Testis (tissue), 3 donors: ENCODE results near the gene NBEA. TPM values are rescaled to one million over a fixed set of nuclear protein-coding genes. Genes with fewer than 3 reads are reported as not detected.

Source experiments
- DNase-seq: peaks from one replicate; pipeline ENCODE4 v3.0.0-alpha.2; 2019
- H3K27ac ChIP-seq, 2 donors: fragments of 200-600 bp; sonication (generic); one replicate each; pipeline ENCODE4 v1.5.1; 2019
- H3K27me3 ChIP-seq: fragments of 200-600 bp; sonication (generic); one replicate; pipeline ENCODE4 v1.5.1; 2019
- H3K36me3 ChIP-seq: fragments of 200-600 bp; sonication (generic); one replicate; pipeline ENCODE4 v1.5.1; 2017; ENCODE audit warnings: low read depth; ENCODE audit errors: missing control alignments
- H3K4me1 ChIP-seq: fragments of 200-600 bp; sonication (generic); one replicate; pipeline ENCODE4 v1.5.1; 2019
- H3K4me3 ChIP-seq, 2 donors: fragments of 200-600 bp; sonication (generic); one replicate each; pipeline ENCODE4 v1.5.1; 2017 to 2019
- H3K9me3 ChIP-seq: fragments of 200-600 bp; sonication (generic); one replicate; pipeline ENCODE4 v1.5.1; 2017
- CTCF ChIP-seq, 3 experiments: fragments of 450-650 bp in 2 of 3; fragments of 200-600 bp in 1 of 3; sonication (generic) in 1 of 3; IDR thresholded peaks; one replicate each; pipeline ENCODE4 v1.5.1; 2016 to 2019; ENCODE audit warnings: antibody characterized with exemption in 3 of 3, mild to moderate bottlenecking in 2 of 3, moderate library complexity in 1 of 3
- POLR2A ChIP-seq: fragments of 450-650 bp; IDR thresholded peaks from one replicate; pipeline ENCODE4 v1.6.1; 2017; ENCODE audit warnings: antibody characterized with exemption, mild to moderate bottlenecking, moderate library complexity
- WGBS, 2 donors: methylation state at CpG; one replicate each; pipeline ENCODE4 v1.1.5; 2018; 5-methylcytosine and 5-hydroxymethylcytosine counted together
- intact Hi-C: fragments of 100-400 bp; cut with DNase I; formaldehyde crosslinking; loops from one replicate; pipeline ENCODE4 v1.15.1; 2023; ENCODE audit warnings: low total_unique reads
- polyA plus RNA-seq: library from polyadenylated mRNA; stranded (reverse); fragments of 350-450 nt; fragmentation: Illumina TruSeq; extraction: RNeasy Lipid Tissue Mini Kit (QIAGEN cat#74804); gene quantifications from one replicate; pipeline ENCODE4 v1.2.3, GENCODE V29; 2014; ENCODE audit warnings: low read depth, low replicate concordance; ENCODE audit not compliant: insufficient read depth
- total RNA-seq, 2 donors: library from RNA; depleted of rRNA; stranded (reverse); fragments of >200 nt; gene quantifications; one replicate each; pipeline ENCODE4 v1.2.3, GENCODE V29; 2016

Gene NBEA
- total and polyA plus RNA-seq, 3 donors from 2014 or later = 8.6 to 22.2 (median 18.3) TPM

- Histone ChIP-seq H3K27me3 (no peaks in the 10 kb centered on the region), H3K27ac (no peak overlapping the region), H3K9me3 (no peaks in the 10 kb centered on the region), H3K4me1 (no peaks in the 10 kb centered on the region), H3K4me3 (no peak overlapping the region), H3K36me3 (no peaks in the 10 kb centered on the region)
- 74 to 90% methylated on average over 3 of the region's 3 CpGs for WGBS, 2 donors
- TF ChIP-seq POLR2A (no peak), CTCF (IDR thresholded peaks at IDR 0.05) (no peak)
- no peak for DNase-seq
- intact Hi-C loops = no loop called here
Measured at GRCh38 chr13:35557475-35557874, 615.4 kb downstream of the NBEA start.

- no peaks in the 10 kb centered on the region for H3K4me1 ChIP-seq
- no peak overlapping the region for H3K4me3 ChIP-seq
- TF ChIP-seq POLR2A = no peak
- TF ChIP-seq CTCF (IDR thresholded peaks at IDR 0.05) = no peak
- H3K27ac ChIP-seq = no peak overlapping the region
- H3K27me3 ChIP-seq = no peaks in the 10 kb centered on the region
- H3K36me3 ChIP-seq = no peaks in the 10 kb centered on the region
- intact Hi-C loops = no loop called here
- no peak for DNase-seq
- 87 to 94% methylated on average over 2 of the region's 2 CpGs for WGBS, 2 donors
- H3K9me3 ChIP-seq = no peaks in the 10 kb centered on the region
Measured at GRCh38 chr13:35561540-35561939, 619.5 kb downstream of the NBEA start.

- TF ChIP-seq CTCF (IDR thresholded peaks at IDR 0.05) (no peak), POLR2A (no peak)
- Histone ChIP-seq H3K9me3 (no peaks in the 10 kb centered on the region), H3K27me3 (no peaks in the 10 kb centered on the region), H3K4me3 (no peak overlapping the region), H3K27ac (no peak overlapping the region), H3K4me1 (no peaks in the 10 kb centered on the region), H3K36me3 (no peaks in the 10 kb centered on the region)
- intact Hi-C loops = no loop called here
- 95% methylated on average over 1 of the region's 1 CpG for WGBS, 2 donors
- DNase-seq = no peak
Measured at GRCh38 chr13:35565273-35565672, 623.2 kb downstream of the NBEA start.

- Histone ChIP-seq H3K4me1 (no peaks in the 10 kb centered on the region), H3K27ac (no peak overlapping the region), H3K27me3 (no peaks in the 10 kb centered on the region), H3K36me3 (no peaks in the 10 kb centered on the region), H3K9me3 (no peaks in the 10 kb centered on the region), H3K4me3 (no peak overlapping the region)
- 85 to 89% methylated on average over 2 of the region's 2 CpGs for WGBS, 2 donors
- intact Hi-C loops = no loop called here
- TF ChIP-seq POLR2A (no peak), CTCF (IDR thresholded peaks at IDR 0.05) (no peak)
- DNase-seq = no peak
Measured at GRCh38 chr13:35566340-35566739, 624.3 kb downstream of the NBEA start.

- intact Hi-C loops = no loop called here
- WGBS, 2 donors = 82 to 95% methylated on average over 3 of the region's 3 CpGs
- H3K4me1 ChIP-seq = no peaks in the 10 kb centered on the region
- no peaks in the 10 kb centered on the region for H3K27me3 ChIP-seq
- no peak for DNase-seq
- TF ChIP-seq POLR2A = no peak
- no peaks in the 10 kb centered on the region for H3K9me3 ChIP-seq
- H3K36me3 ChIP-seq = no peaks in the 10 kb centered on the region
- H3K4me3 ChIP-seq = no peak overlapping the region
- H3K27ac ChIP-seq = no peak overlapping the region
Measured at GRCh38 chr13:35567406-35567980, 625.4 kb downstream of the NBEA start.
